ENCODE results near the gene SEPTIN7. TPM values are rescaled to one million over a fixed set of nuclear protein-coding genes. Genes with fewer than 3 reads are reported as not detected.

Gene SEPTIN7
- total RNA-seq, 1 experiment from 2014 or later = 140 TPM

- TF ChIP-seq ZNF274 (IDR thresholded peaks at IDR 0.05; ENCODE audit: low read depth, low read length) (no peak), POLR2A (IDR thresholded peaks at IDR 0.05; ENCODE audit: borderline replicate concordance, extremely low read depth, insufficient read depth, insufficient read length) (no peak), CEBPB (IDR thresholded peaks at IDR 0.05; ENCODE audit: low read depth) (no peak), FOSL1 (IDR thresholded peaks at IDR 0.05; ENCODE audit: low read depth) (no peak), SIN3A (IDR thresholded peaks at IDR 0.05; ENCODE audit: low read depth) (no peak), YY1 (IDR thresholded peaks at IDR 0.05; ENCODE audit: extremely low read depth, insufficient replicate concordance, low read depth, low read length) (no peak)
Observed at GRCh38 chr7:35776686-35777085, 24.2 kb upstream of the SEPTIN7 start (continued).

GRCh38 chr7:35777121-35777520, 23.7 kb upstream of the SEPTIN7 start:
- ChIA-PET RAD21 (ENCODE audit: low non-redundant PET in 1 of 2, low total read pairs in 2 of 2, uncharacterized antibody in 2 of 2, unreplicated experiment in 2 of 2) (no interaction called here), CTCF (no interaction called here), POLR2A (no interaction called here)
- Histone ChIP-seq H3K9ac (ENCODE audit: low read length) (no peak overlapping the region), H3K9me2 (ENCODE audit: insufficient read depth) (no peaks in the 10 kb centered on the region), H3K4me1 (ENCODE audit: control insufficient read depth in 1 of 2, insufficient read depth in 2 of 2, low read length in 2 of 2) (no peaks in the 10 kb centered on the region), H3K4me2 (ENCODE audit: low read length) (no peak overlapping the region), H4K20me1 (ENCODE audit: insufficient read depth) (no peaks in the 10 kb centered on the region), H3K9me3 (ENCODE audit: control insufficient read depth in 1 of 2, insufficient read depth in 1 of 2, low read depth in 1 of 2, low read length in 2 of 2) (no peaks in the 10 kb centered on the region), H3K27me3 (ENCODE audit: insufficient read depth, low read length) (no peaks in the 10 kb centered on the region), H3K27ac (ENCODE audit: low read depth, low read length) (no peak overlapping the region), H3K79me2 (ENCODE audit: insufficient read depth, low read length) (no peaks in the 10 kb centered on the region), H3K4me3 (replicated peaks in 1 of 2; ENCODE audit: low read depth in 1 of 2, low read length in 2 of 2) (no peak overlapping the region), H2AFZ (ENCODE audit: low read depth, low read length, poor library complexity, severe bottlenecking) (no peak overlapping the region), H3K36me3 (ENCODE audit: control insufficient read depth in 1 of 2, insufficient read depth in 2 of 2, low read length in 2 of 2) (no peaks in the 10 kb centered on the region)
- no peak for TF ChIP-seq ATF3 (IDR thresholded peaks at IDR 0.05)
- no peak for TF ChIP-seq RAD21 (IDR thresholded peaks at IDR 0.05; ENCODE audit: low read depth)
- TF ChIP-seq POLR2AphosphoS5 (IDR thresholded peaks at IDR 0.05; ENCODE audit: low read depth, low read length) = no peak
- TF ChIP-seq ZNF274 (IDR thresholded peaks at IDR 0.05; ENCODE audit: low read depth, low read length) = no peak
- no peak for TF ChIP-seq CBX3 (IDR thresholded peaks at IDR 0.05; ENCODE audit: low read depth)
- no peak for TF ChIP-seq EZH2 (IDR thresholded peaks at IDR 0.05)
- TF ChIP-seq POLR2A (IDR thresholded peaks at IDR 0.05; ENCODE audit: borderline replicate concordance, extremely low read depth, insufficient read depth, insufficient read length) = no peak
- TF ChIP-seq SRF (IDR thresholded peaks at IDR 0.05; ENCODE audit: low read depth) = no peak
- TF ChIP-seq, protein P1, sequence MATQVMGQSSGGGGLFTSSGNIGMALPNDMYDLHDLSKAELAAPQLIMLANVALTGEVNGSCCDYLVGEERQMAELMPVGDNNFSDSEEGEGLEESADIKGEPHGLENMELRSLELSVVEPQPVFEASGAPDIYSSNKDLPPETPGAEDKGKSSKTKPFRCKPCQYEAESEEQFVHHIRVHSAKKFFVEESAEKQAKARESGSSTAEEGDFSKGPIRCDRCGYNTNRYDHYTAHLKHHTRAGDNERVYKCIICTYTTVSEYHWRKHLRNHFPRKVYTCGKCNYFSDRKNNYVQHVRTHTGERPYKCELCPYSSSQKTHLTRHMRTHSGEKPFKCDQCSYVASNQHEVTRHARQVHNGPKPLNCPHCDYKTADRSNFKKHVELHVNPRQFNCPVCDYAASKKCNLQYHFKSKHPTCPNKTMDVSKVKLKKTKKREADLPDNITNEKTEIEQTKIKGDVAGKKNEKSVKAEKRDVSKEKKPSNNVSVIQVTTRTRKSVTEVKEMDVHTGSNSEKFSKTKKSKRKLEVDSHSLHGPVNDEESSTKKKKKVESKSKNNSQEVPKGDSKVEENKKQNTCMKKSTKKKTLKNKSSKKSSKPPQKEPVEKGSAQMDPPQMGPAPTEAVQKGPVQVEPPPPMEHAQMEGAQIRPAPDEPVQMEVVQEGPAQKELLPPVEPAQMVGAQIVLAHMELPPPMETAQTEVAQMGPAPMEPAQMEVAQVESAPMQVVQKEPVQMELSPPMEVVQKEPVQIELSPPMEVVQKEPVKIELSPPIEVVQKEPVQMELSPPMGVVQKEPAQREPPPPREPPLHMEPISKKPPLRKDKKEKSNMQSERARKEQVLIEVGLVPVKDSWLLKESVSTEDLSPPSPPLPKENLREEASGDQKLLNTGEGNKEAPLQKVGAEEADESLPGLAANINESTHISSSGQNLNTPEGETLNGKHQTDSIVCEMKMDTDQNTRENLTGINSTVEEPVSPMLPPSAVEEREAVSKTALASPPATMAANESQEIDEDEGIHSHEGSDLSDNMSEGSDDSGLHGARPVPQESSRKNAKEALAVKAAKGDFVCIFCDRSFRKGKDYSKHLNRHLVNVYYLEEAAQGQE (IDR thresholded peaks at IDR 0.05; ENCODE audit: low read depth) = no peak
- TF ChIP-seq CTCF (IDR thresholded peaks at IDR 0.05 in 2 of 3, conservative IDR thresholded peaks at IDR 0.05 in 1 of 3; ENCODE audit: borderline replicate concordance in 1 of 3, insufficient read depth in 1 of 3, low read depth in 2 of 3, low read length in 2 of 3) = no peak
- no peak for TF ChIP-seq SP1 (IDR thresholded peaks at IDR 0.05; ENCODE audit: low read depth)
- TF ChIP-seq ZBTB33 (IDR thresholded peaks at IDR 0.05; ENCODE audit: extremely low read depth, insufficient replicate concordance, low read length) = no peak
- DNase-seq (ENCODE audit: low read depth, low spot score) (no peak), ATAC-seq (no peak)
- intact Hi-C loops (cut with micrococcal nuclease) = no loop called here
- BruUV-seq (replicated peaks) = no TSS peak

All from HCT116 (cell line).